ENCODE measurements around the gene CCDC47.

Gene CCDC47

DNA sequence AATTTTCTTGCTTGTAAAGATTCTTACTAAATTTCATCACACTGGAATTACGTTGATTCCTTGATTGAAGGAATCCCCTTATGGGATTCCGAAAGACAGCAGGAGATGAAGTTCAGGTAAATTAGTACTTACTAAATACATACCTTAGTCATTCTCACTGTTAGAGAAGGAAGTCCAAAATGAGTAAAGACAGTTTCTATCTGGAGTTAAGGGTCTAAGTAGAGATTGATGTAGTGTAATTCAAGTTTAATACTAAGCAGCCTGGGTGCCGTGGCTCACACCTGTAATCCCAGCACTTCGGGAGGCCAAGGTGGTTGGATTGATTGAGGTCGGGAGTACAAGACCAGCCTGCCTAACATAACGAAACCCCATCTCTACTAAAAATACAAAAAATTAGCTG lies 10.1 kb upstream of the CCDC47 start:
- DNase-seq: no peak

DNA sequence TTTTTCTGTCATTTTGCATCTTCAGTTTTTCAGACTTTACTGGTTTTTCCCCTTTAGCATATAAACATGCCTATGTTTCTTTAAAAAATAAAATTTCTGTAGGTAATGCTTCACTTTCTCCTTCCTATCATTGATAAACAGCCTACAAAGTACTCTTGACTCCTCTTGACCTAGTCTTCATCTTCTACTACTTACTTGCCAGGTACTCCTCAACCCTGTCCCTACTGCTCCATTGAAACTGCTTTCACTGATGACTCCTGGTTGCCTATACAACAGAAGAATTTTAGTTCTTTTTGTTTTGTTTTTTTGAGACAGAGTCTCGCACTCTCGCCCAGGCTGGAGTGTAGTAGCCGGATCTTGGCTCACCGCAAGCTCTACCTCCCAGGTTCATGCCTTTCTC lies 7.5 kb upstream of the CCDC47 start:
- DNase-seq: no peak

DNA sequence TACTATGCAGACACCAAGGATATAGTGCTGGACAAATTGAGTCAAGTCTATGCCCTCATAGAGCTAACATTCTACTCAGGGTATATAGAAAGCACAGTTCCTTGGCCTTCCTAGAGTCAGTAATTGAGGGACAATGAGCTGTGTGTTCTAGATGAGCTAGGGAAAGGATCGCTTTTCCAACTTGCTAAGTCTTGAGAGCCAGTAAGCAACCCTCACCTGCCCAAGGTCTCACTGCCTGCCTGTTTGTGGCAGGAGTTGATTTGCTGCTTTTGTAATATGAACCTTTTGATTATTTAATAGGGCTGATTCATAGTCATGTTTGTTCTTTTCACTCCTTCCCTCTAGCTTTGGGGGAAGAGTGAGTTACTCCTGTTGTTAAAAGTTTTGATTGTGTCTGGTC lies 7.1 kb upstream of the CCDC47 start:
- no peak for DNase-seq

DNA sequence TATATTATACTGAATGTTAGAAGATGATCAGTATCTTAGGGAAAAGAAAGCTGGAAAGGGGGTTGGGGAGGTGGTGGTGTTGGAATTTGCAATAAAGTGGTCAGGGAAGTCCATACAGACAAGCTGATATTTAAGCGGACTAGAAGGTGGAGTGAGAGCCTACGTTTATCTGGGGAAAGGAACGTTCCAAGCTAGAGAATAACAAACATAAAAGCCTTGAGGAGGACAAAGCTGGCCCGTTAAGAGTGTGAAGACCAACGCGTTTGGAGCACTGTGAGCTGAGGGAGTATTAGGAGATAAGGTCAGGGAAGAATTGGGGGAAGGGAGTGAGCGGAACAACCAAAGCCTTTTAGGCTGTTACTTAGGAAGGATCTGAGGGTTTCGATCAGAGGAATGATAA lies 2.0 kb upstream of the CCDC47 start:
- no peak for DNase-seq

DNA sequence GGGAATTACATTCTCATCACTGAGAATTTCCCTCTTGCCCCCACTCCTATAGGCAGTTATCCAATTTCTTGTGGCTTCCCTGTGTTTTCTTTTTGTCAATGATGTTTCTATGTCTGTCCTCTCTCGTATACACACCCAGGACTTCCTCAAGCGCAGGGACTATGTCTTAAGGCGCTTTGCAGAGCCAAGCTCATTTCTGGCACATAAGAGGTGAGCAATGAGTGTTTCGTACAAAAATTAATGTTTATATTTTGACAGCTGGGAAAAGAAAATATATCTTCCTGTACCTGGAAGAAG lies 1.5 kb upstream of the CCDC47 start:
- DNase-seq: no peak

DNA sequence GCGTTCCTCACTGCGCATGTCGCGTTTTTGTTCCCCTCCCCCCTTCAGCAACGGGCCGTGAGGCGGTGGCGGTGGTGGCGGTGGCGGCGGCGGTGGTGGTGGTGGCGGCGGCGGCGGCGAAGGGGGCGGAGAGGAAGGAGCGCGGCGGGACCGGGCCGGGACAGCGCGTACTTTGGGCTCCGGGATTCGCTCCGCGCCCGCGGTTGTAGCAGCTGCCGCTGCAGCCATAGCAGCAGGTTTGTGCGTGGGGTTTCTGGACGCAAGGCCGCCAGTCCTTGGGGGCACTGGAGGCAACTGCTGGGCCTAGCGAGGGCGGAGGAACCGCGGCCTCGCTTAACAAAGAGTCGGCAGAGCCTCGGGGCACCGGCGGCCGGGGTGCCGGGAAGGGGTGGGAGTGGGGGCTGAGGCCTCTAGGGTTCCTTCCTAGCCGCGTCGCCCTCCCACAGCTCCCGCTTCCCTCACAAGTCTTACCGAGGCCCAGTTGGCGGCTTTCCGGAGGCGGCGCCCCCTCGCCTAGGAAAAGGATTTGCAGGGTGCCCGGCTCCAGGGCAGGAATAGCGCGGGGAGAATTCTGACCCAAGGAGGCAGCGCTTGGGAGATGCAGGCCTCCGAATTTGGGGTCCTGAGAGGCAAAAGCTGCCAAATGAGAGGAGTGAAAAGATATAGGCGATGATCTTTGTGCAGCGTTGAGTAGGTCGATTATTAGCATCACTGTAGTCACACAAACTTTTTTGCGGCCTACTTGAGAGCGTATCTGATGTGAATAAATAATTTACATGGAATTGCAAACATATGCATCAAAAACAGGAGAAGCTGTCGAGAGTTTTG lies 958 bp upstream of the CCDC47 start, which contains the start of gene DDX42:
Gene DDX42 (plus strand): TSS at position 30 of the 828 bp plus-strand sequence. CDS start 12,880 bp downstream, outside the sequence.
- peak; percentile 22 to 81 (median 79) for DNase-seq

DNA sequence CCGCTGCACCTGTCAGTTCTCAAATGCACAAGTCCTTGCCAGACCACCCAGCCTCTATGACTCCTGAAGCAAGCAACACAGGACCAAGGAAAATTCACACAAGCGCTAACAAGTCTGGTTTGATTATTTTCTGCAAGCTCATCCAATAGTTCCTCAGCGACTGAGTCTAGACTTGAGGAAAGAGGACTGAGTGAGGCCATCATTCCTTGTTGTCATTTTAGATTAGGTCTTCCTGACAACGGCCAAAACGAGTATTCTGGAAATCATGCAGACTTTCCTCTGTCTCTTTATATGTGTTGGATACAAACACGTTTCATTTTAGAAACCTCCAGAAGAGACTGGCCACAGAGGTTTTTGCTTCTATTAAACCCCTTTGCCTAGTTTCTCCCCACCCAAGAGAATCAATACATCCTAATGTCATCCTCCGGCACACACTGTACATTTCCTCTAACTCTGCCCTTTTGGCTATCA lies 561 bp downstream of the CCDC47 start:
- DNase-seq: peak in 2 of 3 experiments; percentile 30 to 63

DNA sequence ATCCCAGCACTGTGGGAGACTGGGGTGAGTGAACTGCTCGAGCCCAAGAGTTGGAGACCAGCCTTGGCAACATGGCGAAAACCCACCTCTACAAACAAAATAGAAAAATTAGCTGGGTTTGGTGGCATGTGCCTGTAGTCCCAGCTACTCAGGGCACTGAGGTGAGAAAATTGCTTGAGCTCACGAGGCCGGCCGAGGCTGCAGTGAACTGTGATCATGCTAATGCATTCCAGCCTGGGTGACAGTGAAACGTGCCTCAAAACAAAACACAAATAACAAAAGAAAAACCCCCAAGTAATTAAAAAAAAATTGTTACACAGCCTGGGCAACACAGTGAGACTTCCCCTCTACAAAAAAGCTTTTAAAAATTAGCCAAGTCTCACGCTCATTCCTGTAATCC lies 5.0 kb downstream of the CCDC47 start:
- no peak for DNase-seq

DNA sequence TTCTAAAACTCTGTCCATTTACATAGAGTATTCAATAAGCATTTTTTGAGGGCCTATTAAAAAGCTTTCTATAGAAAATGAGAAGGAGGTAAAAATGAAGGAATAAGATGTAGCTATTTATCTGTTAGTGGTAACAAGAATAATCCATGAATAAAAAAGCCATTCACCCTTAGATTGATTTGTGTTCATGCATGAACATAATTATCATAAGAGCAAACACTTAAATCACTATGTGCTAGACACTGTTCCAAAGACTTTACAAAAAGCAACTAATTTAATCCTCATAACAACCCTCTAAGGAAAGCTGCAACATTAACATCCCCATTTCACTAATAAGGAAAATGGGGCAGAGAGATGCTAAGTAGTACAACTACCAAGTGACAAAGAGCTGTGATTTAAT lies 6.6 kb downstream of the CCDC47 start:
- no peak for DNase-seq

DNA sequence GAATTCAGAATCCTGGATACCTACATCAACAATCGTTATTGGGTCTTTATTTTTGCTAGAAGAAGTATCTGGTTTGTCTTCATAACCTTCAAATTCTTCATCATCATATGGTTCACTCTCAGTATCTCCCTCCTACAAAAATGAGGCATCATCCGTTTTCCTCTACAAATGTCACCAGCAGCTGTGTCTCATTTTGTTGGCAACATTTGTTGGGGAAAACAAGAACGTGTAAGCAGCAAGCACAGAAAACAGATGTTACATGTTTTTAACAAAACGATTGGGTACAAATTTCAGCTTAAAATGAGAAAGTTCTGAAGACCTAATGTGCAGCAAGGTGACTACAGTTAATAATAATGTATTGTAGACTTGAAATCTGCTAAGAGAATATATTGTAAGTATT lies 8.7 kb downstream of the CCDC47 start:
- no peak for DNase-seq

DNA sequence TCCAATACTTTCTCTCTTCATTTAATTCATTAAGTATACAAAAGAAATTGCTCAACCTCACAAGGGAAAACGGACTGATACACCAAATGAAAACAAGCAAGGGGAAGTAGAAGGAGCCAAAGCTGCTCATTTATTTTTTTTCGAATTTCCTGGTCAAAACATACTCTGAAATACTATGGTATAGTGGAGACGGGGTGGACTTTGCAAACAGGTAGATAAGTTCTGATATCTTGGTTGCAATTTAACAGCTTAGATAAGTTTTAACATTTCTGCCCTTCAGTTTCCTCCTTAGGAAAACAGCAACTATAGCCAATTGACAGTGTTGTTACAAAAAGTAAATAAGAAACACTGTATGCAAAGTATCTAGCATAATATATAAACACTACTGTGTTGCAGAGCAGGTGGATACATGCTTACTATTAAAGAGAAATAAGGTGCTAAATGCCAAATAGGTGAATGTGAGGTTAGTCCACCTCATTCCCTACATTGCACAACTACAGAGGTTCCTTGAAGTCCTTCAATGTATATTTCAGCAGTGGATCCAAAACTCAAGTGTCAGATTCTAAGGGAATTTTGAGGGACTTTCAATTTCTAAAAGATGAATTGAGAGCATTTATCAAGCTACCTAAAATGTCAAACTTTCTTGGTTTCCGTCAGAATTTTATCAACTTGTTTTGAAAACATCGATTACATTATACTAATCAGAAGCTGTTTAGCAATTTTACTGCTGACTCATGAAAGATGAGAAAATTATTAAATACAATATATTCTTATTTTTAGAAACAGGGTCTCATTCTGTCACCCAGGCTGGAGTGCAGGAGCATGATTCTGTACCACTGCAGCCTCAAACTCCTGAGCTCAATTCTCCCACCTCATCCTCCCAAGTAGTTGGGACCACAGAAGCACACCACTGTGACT lies 11.0 kb downstream of the CCDC47 start:
- no peak for DNase-seq

DNA sequence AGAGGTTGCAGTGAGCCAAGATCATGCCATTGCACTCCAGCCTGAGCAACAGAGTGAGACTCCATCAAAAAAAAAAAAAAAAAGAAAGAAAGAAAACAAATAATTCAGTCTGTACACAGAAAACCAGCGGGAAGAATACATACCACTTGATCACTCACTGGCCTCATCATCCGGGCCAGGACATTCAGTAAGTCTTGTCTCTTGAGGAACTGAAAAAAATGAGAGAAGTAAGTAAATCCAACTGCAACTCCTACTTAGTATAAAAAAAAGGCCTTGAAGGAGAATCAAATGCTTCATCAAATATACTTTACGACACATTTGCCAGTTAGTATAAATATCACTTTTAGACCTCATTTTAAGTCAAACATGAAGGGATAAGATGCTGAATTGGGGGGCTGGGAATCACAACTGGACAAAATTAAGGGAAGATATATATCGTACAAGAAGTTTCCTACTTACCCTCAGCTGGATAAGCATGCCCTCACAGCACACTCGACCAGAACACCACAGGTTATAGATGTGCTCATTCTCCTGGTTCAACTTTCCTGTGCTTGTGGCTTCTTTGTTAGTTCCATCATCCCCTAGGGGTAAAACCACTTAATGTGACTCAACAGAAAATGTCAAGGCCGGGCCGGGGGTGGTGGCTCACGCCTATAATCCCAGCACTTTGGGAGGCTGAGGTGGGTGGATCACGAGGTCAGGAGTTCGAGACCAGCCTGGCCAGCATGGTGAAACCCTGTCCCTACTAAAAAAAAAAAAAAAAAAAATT lies 12.4 kb downstream of the CCDC47 start:
- DNase-seq: no peak

DNA sequence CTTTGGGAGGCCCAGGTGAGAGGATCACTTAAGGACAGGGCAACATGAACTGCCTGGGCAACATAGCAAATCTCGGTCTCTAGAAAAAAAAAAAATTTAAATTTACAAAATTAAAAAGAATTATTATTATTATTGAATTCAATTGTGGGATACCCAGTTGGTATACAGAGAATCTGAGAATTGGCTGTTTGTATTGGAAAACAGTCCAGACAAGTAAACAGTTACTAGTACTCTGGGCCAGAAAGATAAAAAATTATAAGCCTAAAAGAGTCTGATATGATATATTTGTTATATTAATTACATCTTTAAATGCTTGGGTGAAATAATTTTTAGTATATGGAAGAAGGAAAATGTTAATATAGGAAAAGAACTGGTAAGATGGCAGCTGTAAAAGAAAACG lies 15.0 kb downstream of the CCDC47 start:
- DNase-seq: no peak

DNA sequence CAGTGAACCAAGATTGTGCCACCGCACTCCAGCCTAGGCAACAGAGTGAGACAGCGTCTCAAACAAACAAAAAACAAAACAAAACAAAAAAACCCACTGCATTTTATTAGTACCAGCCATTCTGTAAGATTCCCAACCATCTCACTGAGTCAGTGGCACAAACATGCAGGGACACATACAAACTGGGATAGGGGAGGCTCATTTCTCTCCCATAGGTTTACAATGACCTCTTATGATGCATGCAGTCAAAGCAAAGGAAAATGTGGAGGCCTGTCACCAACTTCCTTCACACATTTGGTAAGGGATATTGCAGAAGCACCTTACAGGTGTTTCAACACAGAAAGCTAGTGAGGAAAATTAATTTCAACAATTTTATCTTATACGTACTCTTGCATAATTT lies 19.4 kb downstream of the CCDC47 start:
- DNase-seq: no peak

DNA sequence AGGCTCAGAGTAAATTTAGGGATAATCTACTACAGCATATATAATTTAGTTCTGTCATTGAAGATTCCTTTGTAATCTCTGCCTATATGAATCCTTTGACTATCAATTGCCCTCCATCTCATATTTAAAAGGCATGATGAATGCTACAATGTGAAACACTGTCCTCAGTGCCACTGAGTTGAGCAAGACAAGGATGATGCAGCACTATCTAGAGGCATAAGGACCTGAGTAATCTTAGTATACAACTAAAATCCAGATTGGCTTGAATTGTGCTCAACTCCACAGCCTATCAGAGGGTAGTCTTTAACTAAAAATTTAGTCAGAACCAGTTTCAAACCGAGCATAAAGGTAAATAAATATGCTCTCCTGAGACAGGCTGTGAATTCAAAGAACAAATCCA lies 20.2 kb downstream of the CCDC47 start:
- DNase-seq: no peak

DNA sequence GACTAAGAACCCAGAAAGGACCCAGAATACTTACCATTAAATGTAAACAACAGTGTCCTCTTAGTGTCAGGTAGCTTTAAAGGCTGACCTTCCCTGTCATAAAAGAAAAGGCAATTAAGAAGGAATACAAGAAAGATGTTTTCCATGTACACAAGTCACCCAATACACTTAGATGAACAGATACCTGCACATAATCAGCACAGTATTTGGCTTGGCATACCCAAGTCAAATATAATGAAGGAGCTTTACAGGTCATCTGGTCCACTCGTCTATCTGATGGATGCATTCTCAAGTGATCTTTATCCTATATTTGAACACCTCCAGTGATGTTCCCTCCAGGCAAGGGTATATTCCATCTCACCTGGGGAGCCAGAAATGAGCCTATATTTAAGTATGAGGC lies 20.7 kb downstream of the CCDC47 start:
- no peak for DNase-seq

DNA sequence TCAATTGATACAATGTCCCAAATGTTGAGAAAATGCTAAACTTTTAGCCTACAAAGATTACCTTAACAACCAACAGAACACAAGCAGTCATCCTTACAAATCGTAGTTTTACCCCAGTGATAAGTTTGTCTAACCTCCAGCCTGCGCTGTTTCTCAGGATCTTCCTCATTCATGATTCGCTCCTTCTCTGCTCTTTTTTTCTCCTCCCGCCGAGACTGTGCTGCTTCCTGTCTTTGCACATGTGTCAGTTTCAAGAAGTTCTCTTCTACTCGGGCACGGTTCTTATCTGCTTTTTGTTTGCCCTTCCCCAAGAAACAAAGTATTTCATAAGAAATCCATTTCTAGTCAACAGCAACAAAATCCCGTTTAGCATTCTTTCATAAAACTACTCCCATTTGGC lies 21.6 kb downstream of the CCDC47 start:
- no peak for DNase-seq

DNA sequence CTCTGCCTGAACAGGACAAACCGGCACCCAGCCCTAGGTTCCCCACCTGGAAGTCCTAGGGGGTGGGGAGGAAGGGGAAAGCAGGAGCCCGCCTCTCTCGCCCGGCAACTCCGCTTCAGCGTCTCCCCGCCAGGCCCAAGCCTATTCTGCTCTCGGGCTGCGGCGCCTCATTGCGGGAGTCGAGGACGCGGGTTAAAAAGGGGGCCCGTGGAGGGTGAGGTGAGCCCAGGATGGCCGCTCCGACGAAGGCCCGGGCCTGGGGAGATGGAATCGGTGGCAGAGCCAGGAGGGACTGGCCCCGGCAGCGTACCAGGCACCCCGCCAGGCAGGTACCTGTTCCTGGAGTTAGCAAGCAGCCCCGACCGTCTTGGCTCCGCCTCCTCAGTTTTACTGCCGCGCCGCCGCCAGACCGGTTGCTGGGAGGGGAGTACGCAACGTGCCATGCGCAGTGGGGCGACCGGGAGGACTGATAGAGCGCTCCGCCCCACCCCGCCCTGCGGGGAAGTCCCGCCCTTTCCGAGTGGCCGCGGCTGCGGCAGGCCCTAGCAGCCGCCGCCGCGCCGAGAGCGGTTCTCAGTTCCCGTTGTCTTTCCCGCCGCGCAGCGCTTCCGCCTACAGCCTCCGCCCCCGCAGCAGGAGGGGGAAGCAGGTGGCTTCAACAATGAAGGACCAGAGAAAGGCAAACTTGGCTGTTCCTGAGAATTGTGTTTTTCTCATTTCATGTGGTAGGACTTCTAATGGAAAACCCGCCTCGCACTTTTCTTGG lies 31.8 kb downstream of the CCDC47 start, which contains the start of gene STRADA:
Gene STRADA (minus strand): TSS at position 392 of the 766 bp plus-strand sequence. CDS start 13,430 bp downstream, outside the sequence.
- peak; percentile 98 to 99 (median 98) for DNase-seq

DNA sequence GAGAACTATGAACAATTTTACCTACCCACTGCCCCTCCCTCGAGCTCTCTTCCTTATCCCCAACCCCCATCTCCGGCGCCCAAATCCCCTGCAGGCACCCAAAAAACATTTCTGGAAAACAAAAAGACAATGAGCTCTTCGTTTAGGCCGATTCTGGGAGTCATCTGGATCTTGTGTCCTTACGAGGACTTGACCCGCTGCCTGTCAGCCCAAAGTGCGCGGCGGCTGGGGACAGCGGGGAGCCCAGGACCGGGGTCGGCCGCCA lies 32.3 kb downstream of the CCDC47 start:
- peak in 1 of 3 experiments; percentile 34 for DNase-seq

DNA sequence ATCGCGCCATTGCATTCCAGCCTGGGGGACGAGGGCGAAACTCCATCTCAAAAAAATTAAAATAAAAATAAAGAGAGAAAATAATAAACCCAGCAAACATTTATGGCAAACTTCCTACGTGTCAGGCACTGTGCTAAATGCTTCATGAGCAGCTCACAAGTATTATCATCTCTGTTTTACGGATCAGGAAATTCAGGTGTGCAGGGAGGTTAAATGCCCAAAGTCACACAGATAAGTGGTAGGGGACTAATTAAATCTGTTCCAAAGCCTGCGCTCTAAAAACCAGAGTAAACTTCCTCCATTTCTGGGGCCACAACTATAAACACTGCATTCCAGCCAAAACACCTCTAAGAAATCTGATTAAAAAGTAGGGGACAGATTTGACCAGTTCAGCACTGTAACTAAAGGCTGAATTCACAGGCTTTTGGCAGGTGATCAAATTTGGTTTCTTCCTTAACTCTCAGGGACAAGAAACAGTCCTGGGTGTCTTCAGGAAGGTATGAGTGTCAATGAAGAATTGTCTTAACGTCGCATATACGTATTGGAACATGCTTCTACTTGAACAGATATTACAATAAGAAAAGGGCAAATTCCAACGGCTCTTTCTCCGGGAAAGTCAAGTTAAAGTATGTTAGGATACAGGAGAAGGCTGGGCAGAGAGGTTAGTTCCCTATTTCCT lies 32.8 kb downstream of the CCDC47 start:
- peak in 2 of 3 experiments; percentile 20 to 59 for DNase-seq

DNA sequence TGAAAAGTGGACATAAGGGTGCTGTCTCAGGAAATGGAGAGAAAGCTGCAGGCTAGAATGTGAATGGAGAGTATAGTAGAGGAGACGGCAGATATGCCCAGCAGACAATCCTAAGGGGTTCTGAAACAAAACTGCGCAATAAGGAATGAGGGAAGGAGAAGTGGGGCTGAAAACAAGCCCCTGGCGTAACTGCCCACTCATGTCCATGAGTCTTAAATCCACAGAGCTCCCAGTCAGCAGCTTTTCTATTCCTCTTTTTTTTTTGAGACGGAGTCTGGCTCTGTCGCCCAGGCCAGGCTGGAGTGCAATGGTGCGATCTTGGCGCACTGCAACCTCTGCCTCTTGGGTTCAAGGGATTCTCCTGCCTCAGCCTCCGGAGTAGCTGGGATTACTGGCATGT lies 37.7 kb downstream of the CCDC47 start:
- no peak for DNase-seq

DNA sequence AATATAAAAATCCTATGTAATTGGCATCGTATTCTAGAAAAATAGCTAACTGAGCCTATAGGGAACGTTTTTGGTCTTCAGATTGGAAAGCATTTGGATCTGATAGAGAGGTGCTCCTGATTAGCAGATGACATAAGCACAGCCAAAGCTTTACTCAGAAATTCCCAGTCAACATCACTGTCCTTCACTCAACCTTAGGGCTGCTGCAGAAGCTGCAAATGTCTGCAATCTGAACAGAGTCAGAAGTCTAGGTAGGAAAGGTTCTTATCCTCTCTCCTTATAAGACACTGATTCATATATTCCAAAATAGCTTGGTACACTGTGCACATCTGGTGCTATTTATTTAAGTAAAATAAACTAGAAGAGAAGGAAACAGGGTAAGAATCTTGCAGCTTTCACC lies 51.0 kb downstream of the CCDC47 start:
- no peak for DNase-seq

Measured in NCI-H1417 (cell line).